CD14-positive monocyte (primary cell): ENCODE measurements around the gene BOC. TPM values are rescaled to one million over a fixed set of nuclear protein-coding genes. Genes with fewer than 3 reads are reported as not detected.

Experiments used
- DNase-seq, 3 donors: peaks; one replicate each; pipeline ENCODE4 v3.0.0-alpha.2; 2011 to 2022
- H2AFZ ChIP-seq: 2 replicates; pipeline ENCODE4 v1.6.0; 2012; ENCODE audit warnings: mild to moderate bottlenecking, low read depth, low read length, inconsistent platforms; ENCODE audit not compliant: insufficient read depth, poor library complexity, severe bottlenecking
- H3K27ac ChIP-seq, 2 donors: 1 replicate in 1 of 2; 2 replicates in 1 of 2; pipeline ENCODE4 v1.5.1; 2012 to 2013; ENCODE audit warnings: low read length in 2 of 2, control low read depth in 1 of 2, inconsistent platforms in 1 of 2, low read depth in 1 of 2, mild to moderate bottlenecking in 1 of 2
- H3K27me3 ChIP-seq, 2 donors: one replicate each; pipeline versions ENCODE4 v1.6.0 to v1.6.1; 2011 to 2013; ENCODE audit warnings: low read length in 2 of 2; ENCODE audit not compliant: control insufficient read depth in 2 of 2, insufficient read depth in 2 of 2
- H3K36me3 ChIP-seq, 2 donors: replicated peaks in 1 of 2; 1 replicate in 1 of 2; 2 replicates in 1 of 2; pipeline versions ENCODE4 v1.5.1 to v1.6.1; 2012 to 2013; ENCODE audit warnings: low read length in 2 of 2, control low read depth in 1 of 2, inconsistent platforms in 1 of 2, mild to moderate bottlenecking in 1 of 2; ENCODE audit not compliant: insufficient read depth in 2 of 2, control insufficient read depth in 1 of 2
- H3K4me1 ChIP-seq, 2 donors: 1 replicate in 1 of 2; 2 replicates in 1 of 2; pipeline versions ENCODE4 v1.5.1 to v1.6.1; 2012 to 2013; ENCODE audit warnings: low read length in 2 of 2, control low read depth in 1 of 2, inconsistent platforms in 1 of 2, mild to moderate bottlenecking in 1 of 2, moderate library complexity in 1 of 2; ENCODE audit not compliant: insufficient read depth in 2 of 2, control insufficient read depth in 1 of 2
- H3K4me2 ChIP-seq: replicated peaks from 2 replicates; pipeline ENCODE3; 2012; ENCODE audit warnings: low read length, moderate library complexity, mild to moderate bottlenecking; ENCODE audit not compliant: poor library complexity, severe bottlenecking; ENCODE audit errors: extremely low read depth
- H3K4me3 ChIP-seq, 3 experiments: fragments of 200-600 bp in 1 of 3; sonication (generic) in 1 of 3; replicated peaks in 1 of 3; 1 replicate in 2 of 3; 2 replicates in 1 of 3; pipeline ENCODE4 v1.5.1; 2011 to 2013; ENCODE audit warnings: low read length in 3 of 3, mild to moderate bottlenecking in 3 of 3, control low read depth in 2 of 3, low read depth in 2 of 3, inconsistent platforms in 1 of 3, moderate library complexity in 1 of 3
- H3K79me2 ChIP-seq: 2 replicates; pipeline ENCODE4 v1.6.0; 2012; ENCODE audit warnings: mild to moderate bottlenecking, control low read depth, inconsistent platforms, low read length, moderate library complexity; ENCODE audit not compliant: insufficient read depth
- H3K9ac ChIP-seq: 2 replicates; pipeline ENCODE4 v1.6.0; 2017; ENCODE audit warnings: low read length, mild to moderate bottlenecking; ENCODE audit not compliant: insufficient read depth, poor library complexity, severe bottlenecking
- H3K9me3 ChIP-seq, 2 donors: replicated peaks in 1 of 2; 1 replicate in 1 of 2; 2 replicates in 1 of 2; pipeline versions ENCODE4 v1.5.1 to v1.6.1; 2012 to 2013; ENCODE audit warnings: low read length in 2 of 2, control low read depth in 1 of 2; ENCODE audit not compliant: control insufficient read depth in 1 of 2, insufficient read depth in 1 of 2
- H4K20me1 ChIP-seq: 2 replicates; pipeline ENCODE4 v1.6.0; 2012; ENCODE audit warnings: mild to moderate bottlenecking, low read length, control low read depth, moderate library complexity; ENCODE audit not compliant: insufficient read depth
- H3K27ac Mint-ChIP-seq, 7 donors: one replicate each; pipeline ENCODE4 v1.8.0; 2020; ENCODE audit warnings: mild to moderate bottlenecking in 7 of 7, mixed read lengths in 7 of 7, moderate library complexity in 6 of 7, inconsistent platforms in 2 of 7
- H3K27me3 Mint-ChIP-seq, 3 donors: one replicate each; pipeline ENCODE4 v1.8.0; 2021 to 2022; ENCODE audit warnings: low read depth in 3 of 3, mild to moderate bottlenecking in 3 of 3, mixed read lengths in 3 of 3, moderate library complexity in 3 of 3, inconsistent platforms in 1 of 3
- H3K36me3 Mint-ChIP-seq, 2 donors: one replicate each; pipeline ENCODE4 v1.8.0; 2020; ENCODE audit warnings: mixed read lengths in 2 of 2, inconsistent platforms in 1 of 2, mild to moderate bottlenecking in 1 of 2
- H3K4me1 Mint-ChIP-seq: one replicate; pipeline ENCODE4 v1.8.0; 2020; ENCODE audit warnings: mild to moderate bottlenecking, mixed read lengths
- H3K4me3 Mint-ChIP-seq, 2 donors: one replicate each; pipeline ENCODE4 v1.8.0; 2020; ENCODE audit warnings: mild to moderate bottlenecking in 2 of 2, mixed read lengths in 2 of 2, moderate library complexity in 1 of 2
- H3K9me3 Mint-ChIP-seq, 7 donors: one replicate each; pipeline ENCODE4 v1.8.0; 2020 to 2022; ENCODE audit warnings: mixed read lengths in 7 of 7, mild to moderate bottlenecking in 6 of 7, moderate library complexity in 6 of 7, inconsistent platforms in 2 of 7
- WGBS: methylation state at CpG from one replicate; pipeline ENCODE4 v1.1.5; 2013; ENCODE audit warnings: missing lambda C conversion rate; ENCODE audit not compliant: insufficient coverage; 5-methylcytosine and 5-hydroxymethylcytosine counted together
- intact Hi-C, 2 donors: fragments of 100-400 bp; cut with micrococcal nuclease; formaldehyde crosslinking; loops; one replicate each; pipeline versions ENCODE4 v1.15.0 to v1.15.1; 2023
- polyA minus RNA-seq: library from RNA; depleted of rRNA, polyadenylated mRNA; stranded (reverse); fragments of >200 nt; gene quantifications from 2 replicates; pipeline ENCODE4 v1.2.3, GENCODE V29; 2012
- polyA plus RNA-seq, 3 donors: library from polyadenylated mRNA; depleted of rRNA in 1 of 3; unstranded in 2 of 3; stranded (reverse) in 1 of 3; fragments of 300-500 nt in 2 of 3; fragments of >200 nt in 1 of 3; fragmentation: Illumina TruSeq in 2 of 3; gene quantifications; 1 replicate in 2 of 3; 2 replicates in 1 of 3; pipeline ENCODE4 v1.2.3, GENCODE V29; 2012 to 2021
- total RNA-seq, 12 experiments: library from RNA in 1 of 12; stranded (reverse) in 1 of 12; fragments of 120-200 nt in 1 of 12; gene quantifications; one replicate each; pipeline ENCODE4 v1.2.4 and lab custom pipeline; 2013 to 2026; ENCODE audit warnings: mixed read lengths in 6 of 12, inconsistent platforms in 1 of 12
- TF ChIP-seq, protein P1 (sequence below): fragments of 200-600 bp; IDR thresholded peaks from one replicate; pipeline ENCODE4 v1.8.0; 2022; ENCODE audit warnings: antibody characterized with exemption, mild to moderate bottlenecking

The BOC gene, protein sequence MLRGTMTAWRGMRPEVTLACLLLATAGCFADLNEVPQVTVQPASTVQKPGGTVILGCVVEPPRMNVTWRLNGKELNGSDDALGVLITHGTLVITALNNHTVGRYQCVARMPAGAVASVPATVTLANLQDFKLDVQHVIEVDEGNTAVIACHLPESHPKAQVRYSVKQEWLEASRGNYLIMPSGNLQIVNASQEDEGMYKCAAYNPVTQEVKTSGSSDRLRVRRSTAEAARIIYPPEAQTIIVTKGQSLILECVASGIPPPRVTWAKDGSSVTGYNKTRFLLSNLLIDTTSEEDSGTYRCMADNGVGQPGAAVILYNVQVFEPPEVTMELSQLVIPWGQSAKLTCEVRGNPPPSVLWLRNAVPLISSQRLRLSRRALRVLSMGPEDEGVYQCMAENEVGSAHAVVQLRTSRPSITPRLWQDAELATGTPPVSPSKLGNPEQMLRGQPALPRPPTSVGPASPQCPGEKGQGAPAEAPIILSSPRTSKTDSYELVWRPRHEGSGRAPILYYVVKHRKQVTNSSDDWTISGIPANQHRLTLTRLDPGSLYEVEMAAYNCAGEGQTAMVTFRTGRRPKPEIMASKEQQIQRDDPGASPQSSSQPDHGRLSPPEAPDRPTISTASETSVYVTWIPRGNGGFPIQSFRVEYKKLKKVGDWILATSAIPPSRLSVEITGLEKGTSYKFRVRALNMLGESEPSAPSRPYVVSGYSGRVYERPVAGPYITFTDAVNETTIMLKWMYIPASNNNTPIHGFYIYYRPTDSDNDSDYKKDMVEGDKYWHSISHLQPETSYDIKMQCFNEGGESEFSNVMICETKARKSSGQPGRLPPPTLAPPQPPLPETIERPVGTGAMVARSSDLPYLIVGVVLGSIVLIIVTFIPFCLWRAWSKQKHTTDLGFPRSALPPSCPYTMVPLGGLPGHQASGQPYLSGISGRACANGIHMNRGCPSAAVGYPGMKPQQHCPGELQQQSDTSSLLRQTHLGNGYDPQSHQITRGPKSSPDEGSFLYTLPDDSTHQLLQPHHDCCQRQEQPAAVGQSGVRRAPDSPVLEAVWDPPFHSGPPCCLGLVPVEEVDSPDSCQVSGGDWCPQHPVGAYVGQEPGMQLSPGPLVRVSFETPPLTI
- 0.06 TPM for total RNA-seq (2013)
- not detected for polyA plus RNA-seq
- not detected in 2 replicates for polyA minus RNA-seq
- total RNA-seq (lab: John Stamatoyannopoulos, UW) = 0 to 2.4 (median 0.21) reads per million in 11 experiments

DNA sequence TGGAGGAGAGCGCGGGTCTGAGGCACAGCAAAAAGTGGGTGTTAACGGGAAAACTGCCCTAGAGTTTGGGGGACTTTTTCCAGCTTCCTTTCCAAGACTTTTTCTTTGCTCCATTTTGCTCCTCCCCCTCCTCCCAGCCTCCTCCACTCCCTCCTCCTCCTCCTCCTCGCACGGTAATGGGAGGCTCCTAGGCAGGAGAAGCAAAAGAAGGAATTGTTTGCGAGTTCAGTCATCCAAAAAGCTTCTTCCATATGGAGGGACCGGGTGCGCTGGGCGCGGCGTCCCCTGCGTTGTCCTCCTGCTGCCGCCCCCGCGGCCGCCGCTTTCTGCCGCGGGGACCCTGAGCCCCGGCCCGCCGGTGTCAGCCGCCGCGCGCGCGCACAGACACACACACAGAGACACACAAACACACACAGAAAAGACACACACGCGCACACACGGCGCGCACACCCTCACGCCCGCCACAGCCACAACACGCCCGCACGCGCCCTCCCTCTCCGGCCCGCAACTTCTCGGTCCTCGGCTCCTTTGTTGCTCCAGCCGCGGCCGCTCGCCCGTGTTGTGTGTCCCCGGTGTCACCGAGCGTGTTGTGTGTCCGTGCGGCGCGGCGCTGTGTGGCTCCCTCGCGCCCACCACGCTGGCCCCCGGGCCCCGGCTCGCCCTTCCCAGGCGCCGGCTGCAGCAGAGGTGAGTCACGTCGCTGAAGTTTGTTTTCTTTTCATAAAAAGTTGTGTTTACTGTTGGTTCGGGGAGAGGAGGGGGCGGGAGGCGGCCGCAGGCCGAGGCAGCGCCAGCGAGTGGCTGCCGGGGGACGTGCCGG is at the start of gene BOC:
Gene BOC (plus strand): TSS at position 228 of the 820 bp plus-strand sequence. CDS start 38,246 bp downstream, outside the sequence.
- intact Hi-C loops = no loop called here
- H3K4me2 ChIP-seq = peak within 1 kb of the TSS; percentile 87
- H3K9ac ChIP-seq = peak within 1 kb of the TSS; percentile 39

More for the DNA sequence above, at the start of gene BOC:
- H3K4me1 ChIP-seq = peaks cover 11 to 19% of the 10 kb centered on the region in 2 donors
- Mint-ChIP-seq H3K27me3 (peaks cover 75 to 80% (median 77%) of the 10 kb centered on the region in 3 donors), H3K27ac (no peak within 1 kb of the TSS), H3K4me1 (peaks cover 18% of the 10 kb centered on the region), H3K4me3 (peak within 1 kb of the TSS; percentile 82 to 92), H3K9me3 (peaks cover 0 to 16% (median 6%) of the 10 kb centered on the region in 7 donors), H3K36me3 (peaks cover 3 to 13% of the 10 kb centered on the region in 2 donors)
- H4K20me1 ChIP-seq = no peaks in the 10 kb centered on the region
- peak within 1 kb of the TSS; percentile 35 to 77 (median 39) for H3K4me3 ChIP-seq
- H3K9me3 ChIP-seq = no peaks in the 10 kb centered on the region
- H3K27ac ChIP-seq = no peak within 1 kb of the TSS
- H2AFZ ChIP-seq = peak within 1 kb of the TSS; percentile 82
- peaks cover 44 to 73% of the 10 kb centered on the region in 2 donors for H3K27me3 ChIP-seq
- no peaks in the 10 kb centered on the region for H3K79me2 ChIP-seq
- DNase-seq = no peak
- TF ChIP-seq, protein P1, sequence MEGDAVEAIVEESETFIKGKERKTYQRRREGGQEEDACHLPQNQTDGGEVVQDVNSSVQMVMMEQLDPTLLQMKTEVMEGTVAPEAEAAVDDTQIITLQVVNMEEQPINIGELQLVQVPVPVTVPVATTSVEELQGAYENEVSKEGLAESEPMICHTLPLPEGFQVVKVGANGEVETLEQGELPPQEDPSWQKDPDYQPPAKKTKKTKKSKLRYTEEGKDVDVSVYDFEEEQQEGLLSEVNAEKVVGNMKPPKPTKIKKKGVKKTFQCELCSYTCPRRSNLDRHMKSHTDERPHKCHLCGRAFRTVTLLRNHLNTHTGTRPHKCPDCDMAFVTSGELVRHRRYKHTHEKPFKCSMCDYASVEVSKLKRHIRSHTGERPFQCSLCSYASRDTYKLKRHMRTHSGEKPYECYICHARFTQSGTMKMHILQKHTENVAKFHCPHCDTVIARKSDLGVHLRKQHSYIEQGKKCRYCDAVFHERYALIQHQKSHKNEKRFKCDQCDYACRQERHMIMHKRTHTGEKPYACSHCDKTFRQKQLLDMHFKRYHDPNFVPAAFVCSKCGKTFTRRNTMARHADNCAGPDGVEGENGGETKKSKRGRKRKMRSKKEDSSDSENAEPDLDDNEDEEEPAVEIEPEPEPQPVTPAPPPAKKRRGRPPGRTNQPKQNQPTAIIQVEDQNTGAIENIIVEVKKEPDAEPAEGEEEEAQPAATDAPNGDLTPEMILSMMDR = no peak
- WGBS = under 1% methylated on average over 69 of the region's 76 CpGs
- no peaks in the 10 kb centered on the region for H3K36me3 ChIP-seq
